ENCODE measurements around the gene CRYBB2. TPM values are rescaled to one million over a fixed set of nuclear protein-coding genes. Genes with fewer than 3 reads are reported as not detected.
"Not testable (repeated sequence)": the region's sequence is repeated elsewhere in the genome, so short reads cannot be mapped to it uniquely, and the experiment has no call there.

CRYBB2 gene
- total RNA-seq, 5 donors from 2014 or later (not counting 1 experiment from before 2014, with no cell fraction given) = not detected

DNA sequence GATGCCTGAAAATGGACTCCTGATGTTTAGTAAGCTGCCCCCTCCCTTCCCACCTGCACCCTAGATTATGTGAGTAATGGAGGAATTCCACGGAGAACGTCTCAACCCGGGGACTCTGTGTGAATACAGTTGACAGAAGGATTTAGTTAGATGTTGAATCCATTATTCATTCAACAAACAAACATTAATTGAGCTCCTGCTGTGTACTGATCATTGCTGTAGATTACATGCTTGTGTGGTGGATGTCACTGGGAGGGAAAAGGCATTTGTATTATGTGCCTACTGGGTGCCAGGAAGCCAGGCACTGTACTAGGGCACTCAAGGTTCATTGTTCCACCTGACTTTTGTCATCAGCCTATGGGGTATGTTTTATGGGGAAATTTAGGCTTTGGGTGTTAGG, 42.6 kb upstream of the CRYBB2 start:
- no peak overlapping the region for H3K4me3 Mint-ChIP-seq
- peaks cover 6 to 27% of the 10 kb centered on the region in 2 donors for H3K36me3 ChIP-seq (ENCODE audit: control insufficient read depth in 2 of 2, extremely low read depth in 1 of 2, insufficient read depth in 1 of 2, low read length in 1 of 2)
- no CpG with 5 or more reads among the region's 3 CpGs for WGBS (ENCODE audit: insufficient coverage)
- CTCF ChIA-PET = no interaction called here
- DNase-seq (no peak), ATAC-seq (replicated peaks in 1 of 4) (no peak)
- H3K4me1 Mint-ChIP-seq = no peaks in the 10 kb centered on the region
- peaks cover 4 to 8% (median 7%) of the 10 kb centered on the region in 3 donors for H3K9me3 Mint-ChIP-seq
- H3K4me3 ChIP-seq (ENCODE audit: control insufficient read depth in 1 of 2, extremely low read depth in 1 of 2, low read length in 1 of 2) = no peak overlapping the region
- H3K27ac Mint-ChIP-seq = no peak overlapping the region
- H3K27me3 Mint-ChIP-seq = no peaks in the 10 kb centered on the region
- peaks cover 23% of the 10 kb centered on the region for H3K36me3 Mint-ChIP-seq
- no peaks in the 10 kb centered on the region for H3K27me3 ChIP-seq (replicated peaks in 1 of 2; ENCODE audit: control insufficient read depth in 2 of 2, extremely low read depth in 1 of 2, insufficient read depth in 2 of 2, low read length in 1 of 2)
- POLR2A ChIA-PET = no interaction called here
- H3K27ac ChIP-seq (ENCODE audit: low read length) = no peak overlapping the region
- H3K9me3 ChIP-seq = no peaks in the 10 kb centered on the region
- no peaks in the 10 kb centered on the region for H3K4me1 ChIP-seq (ENCODE audit: control insufficient read depth in 1 of 2, extremely low read depth in 1 of 2, insufficient read depth in 2 of 2, low read length in 2 of 2)

DNA sequence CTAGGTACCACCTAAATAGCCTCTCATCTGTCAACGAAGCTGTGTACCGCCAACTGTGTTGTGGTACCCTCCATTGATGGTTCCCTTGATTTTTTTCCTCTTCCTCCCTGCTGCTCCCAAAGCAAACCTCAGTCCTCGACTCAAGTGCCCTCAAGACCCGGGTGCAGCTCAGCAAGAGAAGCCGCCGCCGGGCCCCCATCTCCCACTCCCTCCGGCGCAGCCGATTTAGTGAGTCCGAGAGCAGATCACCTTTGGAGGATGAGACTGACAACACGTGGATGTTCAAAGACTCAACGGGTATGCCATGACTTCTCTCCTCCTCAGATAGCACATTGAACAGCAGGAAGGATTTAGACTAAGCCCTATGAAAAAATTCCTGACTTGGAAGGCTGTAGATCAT, 42.2 kb upstream of the CRYBB2 start:
- H3K27me3 Mint-ChIP-seq = no peaks in the 10 kb centered on the region
- no peak for ATAC-seq (replicated peaks in 1 of 4)
- CTCF ChIA-PET = no interaction called here

GRCh38 chr22:25177895-25178294, 41.5 kb upstream of the CRYBB2 start:
- WGBS (ENCODE audit: insufficient coverage) = 100% methylated on average over 2 of the region's 9 CpGs
- no peaks in the 10 kb centered on the region for H3K4me1 Mint-ChIP-seq
- Histone ChIP-seq H3K9me3 (no peaks in the 10 kb centered on the region), H3K4me1 (ENCODE audit: control insufficient read depth in 1 of 2, extremely low read depth in 1 of 2, insufficient read depth in 2 of 2, low read length in 2 of 2) (no peaks in the 10 kb centered on the region), H3K4me3 (ENCODE audit: control insufficient read depth in 1 of 2, extremely low read depth in 1 of 2, low read length in 1 of 2) (no peak overlapping the region), H3K27me3 (replicated peaks in 1 of 2; ENCODE audit: control insufficient read depth in 2 of 2, extremely low read depth in 1 of 2, insufficient read depth in 2 of 2, low read length in 1 of 2) (no peaks in the 10 kb centered on the region), H3K27ac (ENCODE audit: low read length) (no peak overlapping the region), H3K36me3 (ENCODE audit: control insufficient read depth in 2 of 2, extremely low read depth in 1 of 2, insufficient read depth in 1 of 2, low read length in 1 of 2) (peaks cover 6 to 27% of the 10 kb centered on the region in 2 donors)
- ChIA-PET POLR2A (no interaction called here), CTCF (interaction anchor here in 1 of 2 donors (0.6 kb wide), 1 partner anchor 1455 kb away, joined by 4 read pairs; no protein-coding TSS in a partner anchor)
- ATAC-seq (replicated peaks in 1 of 4) (peak in 1 of 4 experiments; percentile 6), DNase-seq (no peak)
- no peaks in the 10 kb centered on the region for H3K27me3 Mint-ChIP-seq
- peaks cover 25% of the 10 kb centered on the region for H3K36me3 Mint-ChIP-seq
- no peak overlapping the region for H3K4me3 Mint-ChIP-seq
- H3K9me3 Mint-ChIP-seq = peaks cover 4 to 8% (median 7%) of the 10 kb centered on the region in 3 donors
- no peak overlapping the region for H3K27ac Mint-ChIP-seq

More for the DNA sequence above, 42.2 kb upstream of the CRYBB2 start:
- no peak overlapping the region for H3K27ac Mint-ChIP-seq
- H3K36me3 Mint-ChIP-seq = peaks cover 23% of the 10 kb centered on the region
- no peak for DNase-seq
- Histone ChIP-seq H3K4me1 (ENCODE audit: control insufficient read depth in 1 of 2, extremely low read depth in 1 of 2, insufficient read depth in 2 of 2, low read length in 2 of 2) (no peaks in the 10 kb centered on the region), H3K27ac (ENCODE audit: low read length) (no peak overlapping the region), H3K27me3 (replicated peaks in 1 of 2; ENCODE audit: control insufficient read depth in 2 of 2, extremely low read depth in 1 of 2, insufficient read depth in 2 of 2, low read length in 1 of 2) (no peaks in the 10 kb centered on the region), H3K36me3 (ENCODE audit: control insufficient read depth in 2 of 2, extremely low read depth in 1 of 2, insufficient read depth in 1 of 2, low read length in 1 of 2) (peaks cover 6 to 27% of the 10 kb centered on the region in 2 donors), H3K9me3 (no peaks in the 10 kb centered on the region), H3K4me3 (ENCODE audit: control insufficient read depth in 1 of 2, extremely low read depth in 1 of 2, low read length in 1 of 2) (no peak overlapping the region)
- H3K4me3 Mint-ChIP-seq = no peak overlapping the region
- WGBS (ENCODE audit: insufficient coverage) = 97% methylated on average over 11 of the region's 13 CpGs
- POLR2A ChIA-PET = no interaction called here
- no peaks in the 10 kb centered on the region for H3K4me1 Mint-ChIP-seq
- H3K9me3 Mint-ChIP-seq = peaks cover 4 to 8% (median 7%) of the 10 kb centered on the region in 3 donors

DNA sequence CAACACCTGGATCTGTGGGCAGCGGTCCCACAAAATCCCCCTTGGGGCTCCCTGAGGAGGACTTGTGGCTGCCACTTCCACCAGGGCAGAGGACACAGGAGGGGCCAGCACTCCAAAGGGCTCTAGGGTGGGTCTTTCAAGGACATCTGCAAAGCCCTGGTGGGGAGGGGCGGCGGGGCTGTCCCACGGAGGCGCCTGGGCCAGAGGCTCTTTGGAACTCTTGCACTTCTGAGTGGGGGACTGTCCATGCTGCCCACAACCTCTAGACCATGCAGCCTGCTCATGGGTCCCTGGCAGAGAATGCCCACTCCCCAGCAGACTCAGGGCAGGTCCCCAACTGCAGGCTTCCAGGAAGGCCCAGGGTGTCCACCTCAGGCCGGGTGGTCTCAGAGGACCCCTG, 41.1 kb upstream of the CRYBB2 start:
- H3K27me3 Mint-ChIP-seq; H3K4me1 Mint-ChIP-seq; H3K9me3 ChIP-seq; H3K9me3 Mint-ChIP-seq; H3K4me1 ChIP-seq (ENCODE audit: control insufficient read depth in 1 of 2, extremely low read depth in 1 of 2, insufficient read depth in 2 of 2, low read length in 2 of 2); H3K27ac ChIP-seq (ENCODE audit: low read length); POLR2A ChIA-PET; H3K27me3 ChIP-seq (replicated peaks in 1 of 2; ENCODE audit: control insufficient read depth in 2 of 2, extremely low read depth in 1 of 2, insufficient read depth in 2 of 2, low read length in 1 of 2): not testable (repeated sequence)
- Mint-ChIP-seq H3K36me3 (peaks cover 25% of the 10 kb centered on the region), H3K27ac (peak overlapping the region in 1 of 2 donors; percentile 69), H3K4me3 (peak overlapping the region; percentile 29 to 70 (median 62))
- peak in 5 of 35 experiments; percentile 2 to 28 (median 7) for DNase-seq
- peaks cover 6 to 27% of the 10 kb centered on the region in 2 donors for H3K36me3 ChIP-seq (ENCODE audit: control insufficient read depth in 2 of 2, extremely low read depth in 1 of 2, insufficient read depth in 1 of 2, low read length in 1 of 2)
- ATAC-seq (replicated peaks in 1 of 4) = peak; percentile 42 to 68 (median 58)
- 61% methylated on average over 5 of the region's 6 CpGs for WGBS (ENCODE audit: insufficient coverage)
- CTCF ChIA-PET = interaction anchor here in 1 of 2 donors (0.6 kb wide), 1 partner anchor 1454 kb away, joined by 4 read pairs; no protein-coding TSS in a partner anchor
- peak overlapping the region in 1 of 2 donors; percentile 41 for H3K4me3 ChIP-seq (ENCODE audit: control insufficient read depth in 1 of 2, extremely low read depth in 1 of 2, low read length in 1 of 2)

DNA sequence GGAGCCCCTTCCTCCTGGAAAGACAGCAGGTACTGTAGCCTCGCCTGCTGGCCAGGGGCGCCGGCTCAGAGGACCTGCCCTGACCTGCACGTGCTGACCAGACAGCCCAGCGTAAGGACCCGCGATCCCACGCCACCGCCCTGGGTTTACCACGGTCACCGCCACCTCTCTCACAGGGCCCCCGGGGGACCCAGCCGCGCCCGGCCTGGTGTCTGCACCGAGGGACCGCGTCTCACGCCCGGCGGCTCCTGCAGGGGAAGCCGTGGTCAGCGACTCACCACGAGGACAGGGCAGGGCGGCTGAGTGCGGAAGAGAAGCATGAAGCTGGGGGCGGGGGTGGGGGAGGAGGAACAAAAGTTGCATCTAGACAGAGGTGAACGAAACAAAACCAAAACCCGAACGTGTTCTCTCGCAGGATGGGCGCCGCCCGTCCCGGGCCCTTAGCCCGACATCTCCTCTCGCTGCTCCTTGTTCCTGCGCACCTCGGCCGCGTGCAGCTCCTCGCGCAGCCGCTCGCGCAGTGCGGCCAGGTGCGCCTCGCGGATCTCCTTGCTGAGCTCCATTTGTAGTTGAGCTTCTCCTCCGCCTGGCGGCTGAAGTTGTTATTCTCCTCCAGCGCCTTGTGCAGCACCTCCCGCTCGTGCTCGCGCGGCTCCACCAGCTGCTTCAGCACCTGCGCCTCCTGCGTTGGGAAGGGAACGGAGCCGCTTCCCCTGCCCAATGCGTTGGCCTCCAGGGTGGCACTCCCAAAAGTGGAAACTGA, 40.4 kb upstream of the CRYBB2 start:
- H3K27ac ChIP-seq (ENCODE audit: low read length); H3K4me1 Mint-ChIP-seq; H3K27me3 ChIP-seq (replicated peaks in 1 of 2; ENCODE audit: control insufficient read depth in 2 of 2, extremely low read depth in 1 of 2, insufficient read depth in 2 of 2, low read length in 1 of 2); H3K27me3 Mint-ChIP-seq; H3K9me3 Mint-ChIP-seq; POLR2A ChIA-PET; DNase-seq; H3K9me3 ChIP-seq; H3K4me1 ChIP-seq (ENCODE audit: control insufficient read depth in 1 of 2, extremely low read depth in 1 of 2, insufficient read depth in 2 of 2, low read length in 2 of 2); H3K27ac Mint-ChIP-seq: not testable (repeated sequence)
- Histone ChIP-seq H3K36me3 (ENCODE audit: control insufficient read depth in 2 of 2, extremely low read depth in 1 of 2, insufficient read depth in 1 of 2, low read length in 1 of 2) (peaks cover 6 to 25% of the 10 kb centered on the region in 2 donors), H3K4me3 (ENCODE audit: control insufficient read depth in 1 of 2, extremely low read depth in 1 of 2, low read length in 1 of 2) (peak overlapping the region in 1 of 2 donors; percentile 38)
- H3K36me3 Mint-ChIP-seq = peaks cover 25% of the 10 kb centered on the region
- H3K4me3 Mint-ChIP-seq = peak overlapping the region in 1 of 3 donors; percentile 29
- CTCF ChIA-PET = interaction anchor here in 1 of 2 donors (0.6 kb wide), 1 partner anchor 120 kb away, joined by 3 read pairs; no protein-coding TSS in a partner anchor
- ATAC-seq (replicated peaks in 1 of 4) = peak; percentile 69 to 82 (median 72)
- WGBS (ENCODE audit: insufficient coverage) = 94% methylated on average over 33 of the region's 63 CpGs

DNA sequence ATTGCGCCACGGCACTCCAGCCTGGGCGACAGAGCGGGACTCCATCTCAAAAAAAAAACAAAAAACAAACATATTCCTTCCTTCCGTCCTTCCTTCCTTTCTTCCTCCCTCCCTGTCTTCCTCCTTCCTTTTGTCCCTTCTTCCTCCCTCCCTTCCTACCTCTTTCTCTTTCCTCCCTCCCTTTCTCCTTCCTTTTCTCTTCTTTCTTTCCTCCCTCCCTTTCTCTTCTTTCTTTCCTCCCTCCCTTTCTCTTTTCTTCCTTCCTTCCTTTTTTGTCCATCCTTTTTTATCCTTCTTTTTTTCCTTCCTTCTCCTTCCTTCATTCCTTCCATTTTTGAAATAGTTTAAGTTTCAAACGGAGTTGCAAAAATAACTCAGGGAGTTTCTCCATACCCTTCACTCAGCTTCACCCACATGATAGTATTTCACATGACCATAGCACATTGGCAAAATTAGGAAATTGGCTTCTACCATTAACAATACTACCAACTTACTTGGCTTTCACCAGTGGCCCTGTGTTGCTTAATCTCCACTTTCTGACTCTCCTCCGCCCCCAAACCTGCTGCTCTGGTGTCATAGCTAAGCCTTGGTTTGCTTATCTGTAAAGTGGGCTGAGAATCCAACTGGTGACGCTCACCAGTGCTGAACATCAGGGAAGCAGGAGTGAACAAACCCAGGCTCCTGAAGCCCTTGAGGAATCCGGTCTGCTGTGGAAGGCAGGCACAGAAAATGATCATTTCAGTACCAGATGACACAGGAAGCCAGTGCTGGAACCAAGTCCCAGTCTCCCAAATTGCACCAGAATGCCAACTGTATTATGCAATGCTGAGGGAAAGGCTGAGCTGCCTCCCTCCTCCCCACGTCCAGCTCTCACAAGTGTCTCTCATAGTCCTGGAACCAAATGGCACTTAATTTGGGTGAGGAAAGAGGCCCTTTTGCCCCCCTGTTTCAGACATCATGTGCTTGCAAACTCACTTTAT, 37.0 kb upstream of the CRYBB2 start:
- H3K27ac Mint-ChIP-seq = no peak overlapping the region
- no peaks in the 10 kb centered on the region for H3K27me3 ChIP-seq (replicated peaks in 1 of 2; ENCODE audit: control insufficient read depth in 2 of 2, extremely low read depth in 1 of 2, insufficient read depth in 2 of 2, low read length in 1 of 2)
- ChIA-PET POLR2A (no interaction called here), CTCF (interaction anchor here in 1 of 2 donors (0.6 kb wide), 1 partner anchor 125 kb away, joined by 6 read pairs; no protein-coding TSS in a partner anchor)
- no peak overlapping the region for H3K4me3 Mint-ChIP-seq
- H3K4me1 ChIP-seq (ENCODE audit: control insufficient read depth in 1 of 2, extremely low read depth in 1 of 2, insufficient read depth in 2 of 2, low read length in 2 of 2) = no peaks in the 10 kb centered on the region
- DNase-seq (no peak), ATAC-seq (replicated peaks in 1 of 4) (no peak)
- no peaks in the 10 kb centered on the region for H3K4me1 Mint-ChIP-seq
- H3K36me3 ChIP-seq (ENCODE audit: control insufficient read depth in 2 of 2, extremely low read depth in 1 of 2, insufficient read depth in 1 of 2, low read length in 1 of 2) = peaks cover 3 to 17% of the 10 kb centered on the region in 2 donors
- no peak overlapping the region for H3K27ac ChIP-seq (ENCODE audit: low read length)
- peaks cover 4 to 8% (median 7%) of the 10 kb centered on the region in 3 donors for H3K9me3 Mint-ChIP-seq
- peaks cover 23% of the 10 kb centered on the region for H3K36me3 Mint-ChIP-seq
- H3K9me3 ChIP-seq = no peaks in the 10 kb centered on the region
- WGBS (ENCODE audit: insufficient coverage) = 91% methylated on average over 5 of the region's 10 CpGs
- no peaks in the 10 kb centered on the region for H3K27me3 Mint-ChIP-seq
- no peak overlapping the region for H3K4me3 ChIP-seq (ENCODE audit: control insufficient read depth in 1 of 2, extremely low read depth in 1 of 2, low read length in 1 of 2)
